Stomach smooth muscle (tissue), 2 donors: Measurements from ENCODE around the gene RPS6KA2.

Experiments
- H3K27ac ChIP-seq: one replicate; pipeline ENCODE4 v1.7.0; 2013; ENCODE audit warnings: mild to moderate bottlenecking, low read length, inconsistent platforms
- H3K27me3 ChIP-seq, 2 donors: one replicate each; pipeline ENCODE4 v1.7.0; 2013; ENCODE audit warnings: low read length in 2 of 2; ENCODE audit not compliant: insufficient read depth in 2 of 2, control insufficient read depth in 1 of 2
- H3K36me3 ChIP-seq, 2 donors: one replicate each; pipeline ENCODE4 v1.7.0; 2013; ENCODE audit warnings: low read length in 2 of 2; ENCODE audit not compliant: control insufficient read depth in 2 of 2, insufficient read depth in 2 of 2
- H3K4me1 ChIP-seq: one replicate; pipeline ENCODE4 v1.7.0; 2013; ENCODE audit warnings: low read length; ENCODE audit not compliant: control insufficient read depth, insufficient read depth
- H3K4me3 ChIP-seq, 2 donors: one replicate each; pipeline ENCODE4 v1.7.0; 2013; ENCODE audit warnings: low read length in 2 of 2
- H3K9ac ChIP-seq, 2 donors: one replicate each; pipeline ENCODE4 v1.7.0; 2013; ENCODE audit warnings: low read length in 2 of 2, mild to moderate bottlenecking in 1 of 2
- H3K9me3 ChIP-seq, 2 donors: one replicate each; pipeline ENCODE4 v1.7.0; 2013; ENCODE audit warnings: low read length in 2 of 2; ENCODE audit not compliant: control insufficient read depth in 2 of 2
- donor health status: healthy.
- donor health status: Pancreatic carcinoma.

RPS6KA2 gene

GRCh38 chr6:166627033-166627874, at the start of gene RPS6KA2:
Gene RPS6KA2, minus strand, starts transcription at chr6:166627251. Its CDS starts 232 bp downstream, at chr6:166627019.
- Histone ChIP-seq H3K27me3 (no peaks in the 10 kb centered on the region), H3K27ac (peak within 1 kb of the TSS; percentile 79), H3K36me3 (no peaks in the 10 kb centered on the region), H3K4me3 (peak within 1 kb of the TSS; percentile 77 to 91), H3K9ac (peak within 1 kb of the TSS; percentile 66 to 76), H3K9me3 (no peaks in the 10 kb centered on the region), H3K4me1 (peaks cover 27% of the 10 kb centered on the region)

GRCh38 chr6:166676270-166676860, 49.3 kb upstream of the RPS6KA2 start:
- Histone ChIP-seq H3K4me3 (no peak overlapping the region), H3K27me3 (no peaks in the 10 kb centered on the region), H3K36me3 (no peaks in the 10 kb centered on the region), H3K9me3 (peaks cover 0 to 3% of the 10 kb centered on the region in 2 donors), H3K4me1 (peaks cover 13% of the 10 kb centered on the region), H3K9ac (no peak overlapping the region), H3K27ac (no peak overlapping the region)

- Histone ChIP-seq H3K4me1 (peaks cover 13% of the 10 kb centered on the region), H3K27me3 (no peaks in the 10 kb centered on the region), H3K27ac (no peak overlapping the region), H3K4me3 (no peak overlapping the region), H3K36me3 (no peaks in the 10 kb centered on the region), H3K9ac (no peak overlapping the region), H3K9me3 (peaks cover 0 to 3% of the 10 kb centered on the region in 2 donors)
These were observed 48.7 kb upstream of the RPS6KA2 start for GRCh38 chr6:166675736-166676135.

GRCh38 chr6:166673309-166673708, 46.3 kb upstream of the RPS6KA2 start:
- H3K9ac ChIP-seq: no peak overlapping the region
- peaks cover 0 to 3% of the 10 kb centered on the region in 2 donors for H3K9me3 ChIP-seq
- no peaks in the 10 kb centered on the region for H3K36me3 ChIP-seq
- peaks cover 13% of the 10 kb centered on the region for H3K4me1 ChIP-seq
- no peaks in the 10 kb centered on the region for H3K27me3 ChIP-seq
- H3K27ac ChIP-seq: no peak overlapping the region
- no peak overlapping the region for H3K4me3 ChIP-seq

GRCh38 chr6:166672624-166673206, 45.7 kb upstream of the RPS6KA2 start:
- Histone ChIP-seq H3K9me3 (no peaks in the 10 kb centered on the region), H3K4me1 (peaks cover 13% of the 10 kb centered on the region), H3K27ac (no peak overlapping the region), H3K4me3 (no peak overlapping the region), H3K36me3 (no peaks in the 10 kb centered on the region), H3K27me3 (peaks cover 0 to 2% of the 10 kb centered on the region in 2 donors), H3K9ac (no peak overlapping the region)

GRCh38 chr6:166672146-166672545, 45.1 kb upstream of the RPS6KA2 start:
- no peak overlapping the region for H3K27ac ChIP-seq
- H3K9me3 ChIP-seq: no peaks in the 10 kb centered on the region
- H3K4me3 ChIP-seq: no peak overlapping the region
- peaks cover 13% of the 10 kb centered on the region for H3K4me1 ChIP-seq
- peaks cover 0 to 2% of the 10 kb centered on the region in 2 donors for H3K27me3 ChIP-seq
- no peaks in the 10 kb centered on the region for H3K36me3 ChIP-seq
- H3K9ac ChIP-seq: no peak overlapping the region

GRCh38 chr6:166671434-166672081, 44.5 kb upstream of the RPS6KA2 start:
- peaks cover 13% of the 10 kb centered on the region for H3K4me1 ChIP-seq
- H3K9ac ChIP-seq: no peak overlapping the region
- no peaks in the 10 kb centered on the region for H3K9me3 ChIP-seq
- no peak overlapping the region for H3K27ac ChIP-seq
- no peaks in the 10 kb centered on the region for H3K36me3 ChIP-seq
- peaks cover 0 to 2% of the 10 kb centered on the region in 2 donors for H3K27me3 ChIP-seq
- no peak overlapping the region for H3K4me3 ChIP-seq

GRCh38 chr6:166670894-166671293, 43.8 kb upstream of the RPS6KA2 start:
- Histone ChIP-seq H3K9me3 (no peaks in the 10 kb centered on the region), H3K9ac (no peak overlapping the region), H3K27ac (no peak overlapping the region), H3K4me3 (no peak overlapping the region), H3K4me1 (peaks cover 13% of the 10 kb centered on the region), H3K27me3 (peaks cover 0 to 2% of the 10 kb centered on the region in 2 donors), H3K36me3 (no peaks in the 10 kb centered on the region)

- H3K27me3 ChIP-seq: peaks cover 0 to 2% of the 10 kb centered on the region in 2 donors
- H3K9me3 ChIP-seq: no peaks in the 10 kb centered on the region
- H3K9ac ChIP-seq: no peak overlapping the region
- H3K4me3 ChIP-seq: no peak overlapping the region
- H3K36me3 ChIP-seq: no peaks in the 10 kb centered on the region
- peaks cover 13% of the 10 kb centered on the region for H3K4me1 ChIP-seq
- H3K27ac ChIP-seq: no peak overlapping the region
These were observed 43.0 kb upstream of the RPS6KA2 start for GRCh38 chr6:166670013-166670412.

GRCh38 chr6:166667796-166668610, 41.0 kb upstream of the RPS6KA2 start:
- Histone ChIP-seq H3K9ac (no peak overlapping the region), H3K4me3 (no peak overlapping the region), H3K4me1 (peaks cover 6% of the 10 kb centered on the region), H3K9me3 (no peaks in the 10 kb centered on the region), H3K27ac (no peak overlapping the region), H3K27me3 (peaks cover 0 to 2% of the 10 kb centered on the region in 2 donors), H3K36me3 (no peaks in the 10 kb centered on the region)
